Body of pancreas (tissue), 4 donors: ENCODE measurements around the gene KCNMB1. TPM values are rescaled to one million over a fixed set of nuclear protein-coding genes. Genes with fewer than 3 reads are reported as not detected.

Source experiments
- ATAC-seq: fragments of 150-250 bp; one replicate; pipeline ENCODE4 v1.9.1; 2016
- DNase-seq, 4 donors: peaks; one replicate each; pipeline ENCODE4 v3.0.0-alpha.2; 2019
- H3K27ac ChIP-seq, 4 donors: fragments of 200-600 bp; sonication (generic); 1 replicate in 3 of 4; 2 replicates in 1 of 4; pipeline versions ENCODE4 v1.5.1 to v1.6.1; 2016 to 2019; ENCODE audit warnings: mild to moderate bottlenecking in 1 of 4, mixed read lengths in 1 of 4, moderate library complexity in 1 of 4
- H3K27me3 ChIP-seq, 2 donors: fragments of 200-600 bp; sonication (generic); one replicate each; pipeline ENCODE4 v1.6.0; 2016; ENCODE audit warnings: mild to moderate bottlenecking in 1 of 2
- H3K36me3 ChIP-seq, 2 donors: fragments of 200-600 bp; sonication (generic); replicated peaks in 1 of 2; 2 replicates each; pipeline ENCODE4 v1.5.1; 2016; ENCODE audit warnings: low read depth in 2 of 2; ENCODE audit not compliant: insufficient read depth in 1 of 2
- H3K4me1 ChIP-seq: fragments of 200-600 bp; sonication (generic); one replicate; pipeline ENCODE4 v1.6.0; 2016
- H3K4me3 ChIP-seq, 2 donors: fragments of 200-600 bp; sonication (generic); 1 replicate in 1 of 2; 2 replicates in 1 of 2; pipeline ENCODE4 v1.5.1; 2016 to 2019
- H3K9me3 ChIP-seq, 3 donors: fragments of 200-600 bp; sonication (generic); 1 replicate in 2 of 3; 2 replicates in 1 of 3; pipeline ENCODE4 v1.5.1; 2016
- CTCF ChIP-seq, 7 experiments: fragments of 450-650 bp in 4 of 7; fragments of 200-600 bp in 3 of 7; sonication (generic) in 3 of 7; IDR thresholded peaks; one replicate each; pipeline ENCODE4 v1.5.1; 2016 to 2019; ENCODE audit warnings: antibody characterized with exemption in 7 of 7
- POLR2A ChIP-seq, 3 donors: fragments of 450-650 bp; IDR thresholded peaks; one replicate each; pipeline ENCODE4 v1.6.1; 2016; ENCODE audit warnings: antibody characterized with exemption in 3 of 3, mild to moderate bottlenecking in 2 of 3
- WGBS, 2 donors: methylation state at CpG; one replicate each; pipeline ENCODE4 v1.1.5; 2017; 5-methylcytosine and 5-hydroxymethylcytosine counted together
- intact Hi-C: fragments of 100-400 bp; cut with DNase I; formaldehyde crosslinking; loops from one replicate; pipeline ENCODE4 v1.15.1; 2023
- total RNA-seq, 2 donors: library from RNA; depleted of rRNA; stranded (reverse); fragments of >200 nt; gene quantifications; one replicate each; pipeline ENCODE4 v1.1.0, GENCODE V29; 2016

KCNMB1 gene
- total RNA-seq, 2 donors from 2014 or later = 0.99 TPM; not detected in 1

GRCh38 chr5:170387775-170388639 lies 1.2 kb downstream of the KCNMB1 start:
- Histone ChIP-seq H3K36me3 (no peaks in the 10 kb centered on the region), H3K4me3 (no peak overlapping the region), H3K27ac (no peak overlapping the region), H3K9me3 (no peaks in the 10 kb centered on the region), H3K27me3 (no peaks in the 10 kb centered on the region), H3K4me1 (no peaks in the 10 kb centered on the region)
- intact Hi-C loops = no loop called here
- no peak for DNase-seq
- TF ChIP-seq POLR2A (IDR thresholded peaks at IDR 0.05) (no peak), CTCF (IDR thresholded peaks at IDR 0.05) (no peak)
- ATAC-seq = no peak
- 37 to 46% methylated on average over 6 of the region's 6 CpGs for WGBS, 2 donors

GRCh38 chr5:170386743-170387395 lies 2.3 kb downstream of the KCNMB1 start:
- intact Hi-C loops = no loop called here
- Histone ChIP-seq H3K27me3 (no peaks in the 10 kb centered on the region), H3K4me3 (no peak overlapping the region), H3K9me3 (no peaks in the 10 kb centered on the region), H3K4me1 (no peaks in the 10 kb centered on the region), H3K27ac (no peak overlapping the region), H3K36me3 (no peaks in the 10 kb centered on the region)
- no peak for DNase-seq
- 64% methylated on average over 8 of the region's 8 CpGs for WGBS, 2 donors
- ATAC-seq = no peak
- no peak for TF ChIP-seq POLR2A (IDR thresholded peaks at IDR 0.05)
- TF ChIP-seq CTCF (IDR thresholded peaks at IDR 0.05) = no peak

GRCh38 chr5:170383227-170383626 lies 5.9 kb downstream of the KCNMB1 start:
- WGBS, 2 donors = 68 to 75% methylated on average over 4 to 5 of the region's 5 CpGs
- no peak for TF ChIP-seq POLR2A (IDR thresholded peaks at IDR 0.05)
- no peak for TF ChIP-seq CTCF (IDR thresholded peaks at IDR 0.05)
- ATAC-seq = no peak
- Histone ChIP-seq H3K36me3 (no peaks in the 10 kb centered on the region), H3K27ac (no peak overlapping the region), H3K4me3 (no peak overlapping the region), H3K4me1 (no peaks in the 10 kb centered on the region), H3K9me3 (no peaks in the 10 kb centered on the region), H3K27me3 (no peaks in the 10 kb centered on the region)
- intact Hi-C loops = no loop called here
- no peak for DNase-seq

- Histone ChIP-seq H3K27me3 (no peaks in the 10 kb centered on the region), H3K36me3 (no peaks in the 10 kb centered on the region), H3K4me3 (no peak overlapping the region), H3K4me1 (no peaks in the 10 kb centered on the region), H3K27ac (no peak overlapping the region), H3K9me3 (no peaks in the 10 kb centered on the region)
- 59 to 75% methylated on average over 2 of the region's 2 CpGs for WGBS, 2 donors
- DNase-seq (no peak), ATAC-seq (no peak)
- intact Hi-C loops = no loop called here
- no peak for TF ChIP-seq POLR2A (IDR thresholded peaks at IDR 0.05)
- TF ChIP-seq CTCF (IDR thresholded peaks at IDR 0.05) = no peak
These were observed 6.4 kb downstream of the KCNMB1 start for GRCh38 chr5:170382790-170383189.
